Spleen (tissue), 7 donors: ENCODE results near the gene CDH13.

ENCODE experiments used
- CTCF ChIP-seq, 11 experiments: fragments of 200-600 bp in 7 of 11; fragments of 450-650 bp in 4 of 11; sonication (generic) in 4 of 11; IDR thresholded peaks in 8 of 11; conservative IDR thresholded peaks in 3 of 11; 1 replicate in 7 of 11; 2 replicates in 4 of 11; pipeline versions ENCODE4 v1.4.0 to v1.8.0; 2016 to 2021; ENCODE audit warnings: antibody characterized with exemption in 11 of 11, inconsistent platforms in 4 of 11, mild to moderate bottlenecking in 1 of 11
- POLR2A ChIP-seq, 3 donors: fragments of 450-650 bp; IDR thresholded peaks; one replicate each; pipeline ENCODE4 v1.5.1; 2017; ENCODE audit warnings: antibody characterized with exemption in 3 of 3, mild to moderate bottlenecking in 1 of 3
- POLR2AphosphoS5 ChIP-seq, 3 donors: sonication (generic); formaldehyde crosslinking; IDR thresholded peaks; one replicate each; pipeline ENCODE4 v1.5.1; 2017; ENCODE audit warnings: antibody characterized with exemption in 3 of 3
- donor health status: DM: no; HTN: no; CAD: no; lungs with moderate emphysema.
- donor health status: DM: no; HTN: no; CAD: no.
- donor health status: DM: no; HTN: no; CAD: no.

DNA sequence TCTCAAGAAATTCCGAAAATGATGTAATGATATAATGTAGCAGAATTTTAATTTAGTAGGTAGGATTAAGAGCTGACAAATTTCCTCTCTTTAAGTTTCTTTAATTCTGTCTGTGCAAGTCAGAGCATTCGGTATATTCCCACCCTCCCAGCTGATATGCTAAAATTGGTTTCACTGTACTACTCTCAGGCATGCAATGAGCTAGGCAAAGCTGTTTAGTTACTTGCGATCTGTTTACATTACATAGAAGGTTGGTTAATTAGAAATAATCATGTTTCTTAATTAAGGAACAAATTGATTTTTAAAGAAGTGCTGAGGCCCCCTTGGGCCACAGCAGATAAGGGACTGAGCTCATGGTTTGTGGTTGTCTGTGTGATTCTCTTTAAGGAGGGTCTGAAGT is 748.2 kb downstream of the CDH13 start:
- TF ChIP-seq CTCF (IDR thresholded peaks at IDR 0.05 in 8 of 11, conservative IDR thresholded peaks at IDR 0.05 in 3 of 11) (no peak), POLR2AphosphoS5 (IDR thresholded peaks at IDR 0.05) (no peak), POLR2A (IDR thresholded peaks at IDR 0.05) (no peak)
